HL-60/S4 treated with phorbol 12-myristate 13-acetate at 8.2 ng/mL for 4 days and 3 days (cell line): Measurements from ENCODE around the gene HIRA.

ENCODE experiments used
- in situ Hi-C: fragments of 300-500 bp; cut with MboI; formaldehyde crosslinking; loops from 2 replicates; pipeline ENCODE4 v1.15.0; 2022; ENCODE audit warnings: low sequenced_read_pairs

Gene HIRA

DNA sequence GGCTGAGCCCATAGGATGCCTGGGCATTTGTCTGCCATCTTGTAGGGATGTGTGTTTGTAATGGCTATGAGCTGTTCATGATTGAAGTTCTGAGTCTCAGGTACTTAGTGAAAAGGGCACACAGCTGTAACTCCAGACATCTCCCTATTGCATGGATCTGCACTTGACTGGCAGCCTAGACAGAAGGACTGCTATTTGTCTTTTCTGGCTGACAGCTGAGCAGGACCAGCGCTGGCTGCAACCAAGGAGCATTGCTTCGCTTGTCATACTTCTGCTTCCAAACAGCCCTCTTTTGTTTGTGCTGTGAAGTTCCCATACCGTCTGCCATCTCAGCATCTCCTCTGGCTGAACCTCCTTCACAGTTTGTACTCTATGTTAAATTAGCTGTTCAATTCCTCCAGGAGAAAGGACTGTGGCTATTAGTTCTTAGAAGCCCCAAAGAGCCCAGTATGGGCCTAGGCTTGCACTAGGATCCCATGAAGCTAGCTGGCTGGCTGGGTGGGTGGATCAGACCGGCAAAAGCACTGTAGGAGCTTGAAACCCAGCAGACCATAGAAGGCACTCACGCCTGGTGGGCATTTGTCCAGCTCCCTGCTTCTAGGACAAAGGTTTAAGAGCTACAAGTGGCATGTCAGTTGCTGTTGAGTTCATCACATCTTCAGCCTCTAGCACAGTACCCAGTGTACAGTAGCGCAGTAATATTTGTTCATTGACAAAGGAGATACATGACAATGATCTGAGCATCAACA lies 20.4 kb downstream of the HIRA start:
- in situ Hi-C loops, result no loop called here

- in situ Hi-C loops, result no loop called here
Observed at GRCh38 chr22:19407649-19408606, 23.6 kb downstream of the HIRA start.

GRCh38 chr22:19406846-19407245 lies 24.7 kb downstream of the HIRA start:
- in situ Hi-C loops, result no loop called here

- in situ Hi-C loops, result no loop called here
Observed at GRCh38 chr22:19406281-19406811, 25.2 kb downstream of the HIRA start.

- in situ Hi-C loops, result no loop called here
Observed at GRCh38 chr22:19405652-19406051, 25.9 kb downstream of the HIRA start.

DNA sequence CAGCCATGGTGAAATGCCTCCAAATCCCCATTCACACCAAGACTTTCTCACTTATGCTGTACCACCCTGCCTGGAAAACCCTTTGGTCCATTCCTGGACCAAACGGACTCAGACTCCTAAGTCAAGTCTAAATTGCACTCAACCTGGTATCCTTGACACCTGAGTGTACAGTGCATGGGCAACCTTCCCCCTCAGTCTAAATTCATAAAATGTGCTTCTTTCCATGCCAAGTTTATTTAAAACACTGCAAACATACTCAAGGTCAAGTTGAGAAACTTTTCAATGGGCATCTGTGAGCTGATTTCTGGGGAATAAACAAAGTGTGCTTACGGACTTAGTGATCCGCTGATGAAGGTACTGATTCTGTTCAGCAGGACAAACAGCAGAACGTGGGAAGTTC lies 26.4 kb downstream of the HIRA start:
- in situ Hi-C loops, result no loop called here

DNA sequence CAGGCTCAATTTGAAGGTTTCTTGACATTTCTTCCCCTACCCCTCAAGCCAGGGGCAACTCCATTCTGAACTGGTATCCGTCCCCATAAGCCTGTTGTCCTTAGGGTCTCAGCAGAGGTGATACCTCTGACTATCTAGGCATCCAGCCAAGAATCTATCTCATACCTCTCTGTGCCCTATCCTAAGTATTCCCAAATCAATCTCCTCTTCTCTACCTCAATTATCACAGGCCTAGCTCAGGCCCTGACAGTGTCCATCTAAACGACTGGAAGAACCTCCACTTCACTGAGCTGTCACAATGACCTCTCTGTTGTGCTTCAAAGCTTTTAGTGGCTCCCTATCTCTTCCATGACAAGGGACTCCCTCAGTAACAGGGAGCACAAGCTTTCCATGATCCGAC lies 26.9 kb downstream of the HIRA start:
- in situ Hi-C loops, result no loop called here

- in situ Hi-C loops, result no loop called here
Observed at GRCh38 chr22:19402642-19403191, 28.8 kb downstream of the HIRA start.

DNA sequence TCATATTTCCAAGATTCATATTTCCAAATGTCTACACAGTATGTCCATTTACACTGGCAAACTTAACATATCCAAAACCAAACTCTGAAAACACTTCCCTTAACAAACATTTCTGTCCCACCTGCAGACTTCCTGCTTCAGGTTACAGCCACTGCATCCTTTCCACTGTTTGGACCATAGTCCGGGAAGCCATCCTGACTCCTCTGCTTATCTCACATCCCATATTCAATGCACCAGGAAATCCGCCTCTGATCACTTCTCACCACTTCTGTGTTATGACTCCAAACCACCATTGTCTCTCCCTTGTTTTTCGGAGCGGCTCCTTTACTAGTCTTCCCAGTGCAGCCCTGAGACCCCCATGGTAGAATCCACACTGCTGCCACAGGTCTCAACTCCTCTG lies 30.1 kb downstream of the HIRA start:
- in situ Hi-C loops, result no loop called here

DNA sequence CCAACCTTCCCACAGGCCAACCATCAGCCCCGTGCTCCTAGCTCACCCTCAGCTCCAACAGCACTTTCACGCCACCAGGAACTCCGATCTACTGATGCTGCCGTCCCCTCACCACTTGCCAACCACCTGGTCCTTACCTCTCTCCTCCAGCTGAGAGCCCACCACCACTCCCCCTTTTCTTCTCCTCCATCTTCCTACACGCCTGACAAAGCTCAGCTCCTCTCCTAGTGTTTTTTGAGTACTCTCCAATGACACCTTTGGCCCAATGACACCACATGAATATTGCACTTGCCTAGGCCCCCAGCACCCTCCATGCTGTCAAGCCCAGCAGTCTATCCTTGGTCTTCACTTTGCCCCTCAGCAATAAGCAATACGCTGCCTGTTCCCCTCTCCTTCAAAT lies 30.7 kb downstream of the HIRA start:
- in situ Hi-C loops, result no loop called here

DNA sequence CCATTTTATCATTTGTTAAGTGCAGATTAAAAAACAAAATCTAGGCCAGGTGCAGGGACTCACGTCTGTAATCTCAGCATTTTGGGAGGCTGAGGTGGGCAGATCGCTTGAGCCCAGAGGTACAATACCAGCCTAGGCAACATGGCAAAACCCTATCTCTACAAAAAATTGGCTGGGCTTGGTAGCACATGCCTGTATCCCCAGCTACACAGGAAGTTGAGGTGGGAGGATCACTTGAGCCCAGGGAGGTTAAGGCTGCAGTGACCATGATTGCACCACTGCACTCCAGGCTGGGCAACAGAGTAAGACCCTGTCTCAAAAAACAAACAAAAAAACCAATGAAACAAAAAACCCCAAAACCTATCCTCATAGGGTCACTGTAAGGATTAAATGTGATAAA lies 32.9 kb downstream of the HIRA start:
- in situ Hi-C loops, result no loop called here

GRCh38 chr22:19398206-19398605 lies 33.3 kb downstream of the HIRA start:
- in situ Hi-C loops, result no loop called here

DNA sequence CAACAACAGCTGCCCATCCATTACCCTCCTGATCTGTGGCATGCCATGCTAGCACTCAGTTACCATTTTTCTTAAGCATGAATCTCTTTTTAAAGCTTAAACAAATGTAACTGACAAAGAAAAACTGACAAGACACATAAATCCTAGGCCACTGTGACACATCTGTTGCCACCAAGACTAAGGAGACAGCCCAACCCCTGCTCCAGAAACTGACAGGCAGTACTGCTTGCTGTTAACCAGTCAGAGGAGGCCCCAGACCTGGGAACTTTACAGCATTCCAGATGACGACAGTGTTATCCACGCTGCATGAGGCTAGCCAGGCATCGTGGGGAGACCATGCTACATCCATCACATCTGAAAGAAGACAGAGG lies 33.8 kb downstream of the HIRA start:
- in situ Hi-C loops, result no loop called here

DNA sequence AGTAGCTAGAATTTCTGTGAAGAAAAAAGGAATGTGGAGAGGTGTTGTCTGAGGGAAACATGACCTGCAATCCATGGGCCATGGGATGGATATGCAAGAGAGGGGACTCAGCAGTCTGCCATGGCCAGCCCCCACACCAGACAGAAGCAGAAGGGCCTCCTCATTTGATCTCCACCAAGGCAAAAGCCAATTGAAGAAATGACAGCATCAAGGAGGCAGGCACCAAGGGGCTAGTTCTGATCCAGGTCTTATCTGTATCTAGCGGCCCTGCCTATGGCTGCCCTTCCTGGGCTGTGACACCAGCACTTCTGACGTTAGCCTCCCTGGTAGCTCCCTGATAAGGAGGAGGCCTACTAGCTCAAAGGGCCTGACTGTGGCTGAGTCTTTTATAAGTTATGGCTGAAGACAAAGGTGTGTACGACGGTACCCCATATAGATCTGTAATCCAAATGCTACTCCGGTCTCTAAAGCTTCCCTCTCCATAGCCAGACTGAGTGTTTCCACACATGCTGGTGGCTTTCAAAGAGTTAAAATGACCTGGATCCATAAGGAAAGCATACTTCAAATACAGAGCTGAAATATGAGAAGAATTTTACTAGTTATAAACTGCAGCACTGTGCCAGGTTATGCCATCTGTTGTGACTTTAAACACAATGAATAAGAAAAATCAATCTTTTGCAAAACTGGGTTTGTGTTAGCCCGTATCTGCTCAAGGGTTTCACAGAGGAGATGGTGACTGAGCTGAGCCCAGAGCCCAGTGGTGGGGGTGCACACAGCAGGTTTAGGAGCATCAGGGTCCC lies 34.4 kb downstream of the HIRA start:
- in situ Hi-C loops, result no loop called here

GRCh38 chr22:19396561-19396933 lies 35.0 kb downstream of the HIRA start:
- in situ Hi-C loops, result no loop called here

DNA sequence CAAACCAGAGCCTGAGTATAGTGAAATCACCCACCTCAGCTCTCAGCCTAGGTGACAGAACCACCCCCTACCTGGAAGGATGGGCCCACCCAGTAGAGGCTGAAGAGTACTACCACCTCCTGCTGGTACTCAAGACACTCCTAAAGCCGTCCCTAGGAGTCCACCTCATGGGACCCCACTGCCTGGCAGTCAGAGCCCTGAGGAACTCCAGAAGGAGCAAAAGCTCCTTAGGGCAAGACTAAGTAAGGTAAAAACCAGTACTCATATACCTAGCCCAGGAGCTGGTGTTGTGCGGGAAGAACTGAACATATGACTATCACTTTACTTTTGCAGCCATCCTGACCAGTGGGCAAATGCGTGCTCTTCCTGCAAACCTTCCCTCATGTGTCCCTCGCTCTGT lies 36.3 kb downstream of the HIRA start:
- in situ Hi-C loops, result no loop called here

GRCh38 chr22:19394274-19395050 lies 37.1 kb downstream of the HIRA start:
- in situ Hi-C loops, result no loop called here

- in situ Hi-C loops, result no loop called here
Observed at GRCh38 chr22:19393704-19394103, 37.8 kb downstream of the HIRA start.

GRCh38 chr22:19387575-19387974 lies 44.0 kb downstream of the HIRA start:
- in situ Hi-C loops, result no loop called here

DNA sequence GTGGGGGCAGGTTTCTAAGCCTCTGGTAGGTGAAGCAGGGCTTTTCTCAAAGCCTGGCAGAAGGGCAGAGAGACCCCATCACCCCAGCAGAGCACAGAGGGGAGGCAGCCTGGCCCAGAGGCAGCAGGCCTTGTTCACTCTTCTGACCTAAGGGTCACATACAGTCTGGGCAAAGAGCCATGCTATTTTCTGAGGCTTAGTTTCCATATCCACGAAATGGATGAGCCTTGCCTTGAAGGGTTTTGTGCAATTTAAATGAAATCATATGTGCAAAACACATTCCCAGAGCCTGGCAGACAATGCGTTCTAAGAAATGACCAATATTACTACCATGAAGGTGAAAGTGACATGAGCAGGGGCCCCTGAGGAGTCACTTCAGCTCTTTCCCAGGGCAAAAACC lies 44.5 kb downstream of the HIRA start:
- in situ Hi-C loops, result no loop called here
